Amniotic stem cell (primary cell): Measurements from ENCODE around the gene APEH.
A peak's percentile ranks its signal among the peaks of the same experiment; 100 is the strongest.
"Not testable (repeated sequence)": the region's sequence is repeated elsewhere in the genome, so short reads cannot be mapped to it uniquely, and the experiment has no call there.

Source experiments
- DNase-seq: peaks from one replicate; lab custom pipeline; 2025; lab: John Stamatoyannopoulos, UW

Gene APEH

GRCh38 chr3:49690856-49691255 is 16.7 kb downstream of the APEH start:
- DNase-seq, result not testable (repeated sequence)

GRCh38 chr3:49691481-49691880 is 17.3 kb downstream of the APEH start:
- not testable (repeated sequence) for DNase-seq

DNA sequence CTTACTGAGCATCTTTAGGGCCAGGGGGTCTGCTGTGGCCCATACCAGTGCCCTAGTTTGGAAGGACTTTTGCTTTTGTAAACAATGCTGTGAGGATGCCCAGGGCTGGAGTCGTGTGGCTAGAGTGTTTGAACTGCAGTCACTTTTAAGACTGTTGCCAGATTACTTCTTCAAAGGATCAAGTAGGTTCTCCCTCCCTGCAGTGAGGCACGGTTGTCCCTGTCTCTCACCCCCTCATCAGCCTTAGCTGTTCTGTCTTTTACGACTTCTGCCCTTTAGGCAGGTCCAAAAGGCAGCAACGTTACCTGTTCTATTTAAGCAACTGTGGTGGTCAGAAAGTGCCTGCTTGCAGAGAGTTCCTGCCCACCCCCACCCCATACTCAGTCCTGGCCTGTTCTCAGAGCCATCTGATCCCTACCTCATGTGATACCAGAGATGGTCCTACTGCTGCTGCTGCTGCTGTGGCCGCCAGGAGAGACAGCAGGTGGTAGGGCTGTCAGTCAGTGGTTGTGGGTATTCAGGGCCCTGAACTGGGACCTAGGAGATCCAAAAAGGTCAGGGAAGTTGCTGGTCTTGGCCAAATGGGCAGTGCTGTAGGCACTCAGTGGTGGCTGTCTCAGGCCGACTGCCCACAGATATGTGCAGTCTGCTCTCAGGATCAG is 20.4 kb downstream of the APEH start:
- not testable (repeated sequence) for DNase-seq

GRCh38 chr3:49695350-49696015 is 21.3 kb downstream of the APEH start:
- DNase-seq, result not testable (repeated sequence)

DNA sequence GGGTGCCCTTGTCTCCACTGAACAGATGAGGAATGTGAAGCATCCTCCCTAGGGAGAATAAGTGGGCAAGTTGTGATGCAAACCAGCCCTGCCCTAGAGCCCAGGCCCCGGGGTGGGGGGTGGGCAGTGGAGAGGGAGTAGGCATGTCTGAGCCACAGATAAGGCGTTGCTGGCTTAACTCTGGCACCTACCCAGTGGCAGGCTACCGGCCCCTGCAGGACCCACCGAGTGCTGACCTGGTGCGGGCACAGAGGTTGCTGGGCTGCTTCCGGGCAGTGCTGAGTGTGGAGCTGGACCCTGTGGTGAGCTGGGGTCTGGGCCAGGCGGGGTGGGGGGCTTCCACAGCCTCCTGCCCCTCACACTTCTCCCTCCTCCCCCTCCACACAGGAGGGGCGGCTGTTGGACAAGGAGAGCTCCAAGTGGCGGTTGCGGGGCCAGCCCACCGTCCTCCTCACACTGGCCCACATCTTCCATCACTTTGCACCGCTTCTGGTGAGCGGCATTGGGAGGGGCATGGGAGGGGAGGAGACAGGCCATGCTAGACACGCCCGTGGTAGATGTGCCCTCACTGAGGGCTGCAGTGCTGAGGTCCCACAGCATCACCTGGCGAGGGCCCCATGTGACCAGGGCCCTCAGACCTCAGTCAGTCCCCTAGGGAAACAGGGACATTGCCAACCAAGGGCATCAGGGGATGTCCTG is 25.3 kb downstream of the APEH start:
- no peak for DNase-seq

GRCh38 chr3:49700014-49700413 is 25.9 kb downstream of the APEH start:
- no peak for DNase-seq

DNA sequence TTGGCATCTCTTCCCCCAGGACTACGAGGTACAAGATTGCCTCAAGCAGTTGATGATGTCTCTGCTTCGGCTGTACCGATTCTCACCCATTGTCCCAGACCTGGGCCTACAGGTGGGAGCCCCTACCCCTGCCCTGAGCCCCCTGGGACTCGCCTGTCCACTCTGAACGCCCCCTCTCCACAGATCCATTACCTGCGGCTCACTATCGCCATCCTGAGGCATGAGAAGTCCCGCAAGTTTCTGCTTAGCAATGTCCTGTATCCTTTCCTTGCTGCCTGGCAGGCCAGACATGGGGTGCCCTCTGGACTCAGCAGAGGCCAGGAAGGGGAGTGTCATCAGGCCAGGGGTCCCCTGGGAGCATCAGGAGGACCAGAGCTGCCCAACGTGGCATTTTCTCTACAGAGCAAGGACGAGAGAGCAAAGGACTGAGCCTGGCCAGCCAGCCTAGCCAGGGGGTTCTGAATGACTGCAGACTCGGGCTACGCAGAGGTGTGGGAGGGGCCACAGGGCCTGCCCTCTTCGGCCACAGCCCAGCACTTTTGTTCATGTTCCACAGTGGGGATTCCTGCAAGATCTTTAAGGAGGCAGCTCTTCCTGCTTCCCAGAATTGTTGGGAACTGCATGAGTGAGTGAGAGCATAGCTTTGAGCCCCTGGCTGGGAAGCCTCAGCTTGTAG is 26.4 kb downstream of the APEH start:
- no peak for DNase-seq

DNA sequence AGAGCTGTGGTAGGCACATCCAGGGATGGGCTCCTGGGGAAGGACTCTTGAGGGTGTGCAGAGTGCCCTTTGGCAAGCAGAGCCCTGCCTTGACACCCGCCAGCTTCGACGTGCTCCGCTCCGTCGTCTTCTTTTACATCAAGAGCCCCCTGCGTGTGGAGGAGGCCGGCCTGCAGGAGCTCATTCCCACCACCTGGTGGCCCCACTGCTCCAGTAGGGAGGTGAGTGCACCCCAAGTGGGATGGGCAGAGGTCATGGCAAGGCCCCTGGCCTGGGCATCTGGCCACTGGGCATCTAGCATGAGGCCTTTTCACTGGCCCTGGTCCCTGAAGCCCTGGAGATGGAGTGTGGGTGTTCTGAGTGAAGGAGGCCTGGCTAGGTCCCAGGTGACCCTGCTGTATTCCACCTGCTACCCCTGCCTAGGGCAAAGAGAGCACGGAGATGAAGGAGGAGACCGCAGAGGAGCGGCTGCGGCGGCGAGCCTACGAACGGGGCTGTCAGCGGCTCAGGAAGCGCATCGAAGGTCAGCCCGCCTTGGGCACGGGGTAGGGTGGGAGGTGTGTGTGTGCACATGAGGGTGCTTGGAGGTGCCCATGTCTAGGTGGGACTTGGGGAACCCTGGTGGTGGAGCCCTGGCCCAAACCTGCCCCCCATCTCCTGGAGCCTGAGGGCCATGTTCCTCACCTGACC is 27.4 kb downstream of the APEH start:
- no peak for DNase-seq

GRCh38 chr3:49702672-49703071 is 28.5 kb downstream of the APEH start:
- no peak for DNase-seq

DNA sequence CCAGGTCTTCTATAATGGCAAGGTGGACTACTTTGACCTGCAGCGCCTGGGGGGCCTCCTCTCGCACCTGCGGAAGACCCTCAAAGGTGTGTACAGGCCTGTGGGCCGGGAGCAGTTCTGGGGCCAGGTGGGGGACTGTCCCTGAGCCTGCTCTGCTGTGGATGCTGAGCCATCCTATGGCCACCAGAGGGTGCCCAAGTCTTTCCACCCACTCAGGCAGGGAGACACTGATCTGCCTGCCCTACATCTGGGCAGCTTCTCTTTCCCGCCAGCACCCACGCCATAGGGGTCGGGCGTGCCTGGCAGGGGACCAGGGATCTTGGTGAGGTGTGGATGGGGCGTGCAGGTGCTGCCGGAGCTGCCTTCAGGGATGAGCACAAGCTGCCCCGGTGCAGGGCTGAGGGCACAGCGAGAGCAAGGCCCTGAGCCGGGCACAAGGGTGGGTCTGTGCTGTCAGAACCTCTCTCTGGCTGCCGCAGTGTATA is 29.3 kb downstream of the APEH start:
- peak; percentile 30 for DNase-seq

DNA sequence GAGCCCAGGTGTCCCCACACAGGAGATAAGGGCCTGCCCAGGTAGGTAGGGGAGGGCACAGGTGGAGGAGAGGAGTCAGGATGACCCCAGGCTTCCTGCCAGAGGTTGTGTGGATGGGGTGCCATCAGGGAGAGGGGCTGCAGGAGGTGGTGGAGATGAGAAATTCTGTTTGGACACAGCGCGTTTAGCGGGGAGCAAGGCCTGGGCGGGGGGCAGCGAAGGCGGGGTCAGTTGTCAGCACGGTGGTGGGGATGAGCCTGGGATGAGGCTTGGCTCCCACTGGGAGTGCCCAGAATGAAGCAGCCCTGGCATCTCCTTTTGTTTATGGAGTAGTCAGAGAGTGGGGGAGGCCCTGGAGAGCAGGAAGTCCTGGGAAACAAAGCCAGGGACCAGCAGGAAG is 29.8 kb downstream of the APEH start:
- DNase-seq, result no peak

GRCh38 chr3:49704629-49705028 is 30.5 kb downstream of the APEH start:
- no peak for DNase-seq

DNA sequence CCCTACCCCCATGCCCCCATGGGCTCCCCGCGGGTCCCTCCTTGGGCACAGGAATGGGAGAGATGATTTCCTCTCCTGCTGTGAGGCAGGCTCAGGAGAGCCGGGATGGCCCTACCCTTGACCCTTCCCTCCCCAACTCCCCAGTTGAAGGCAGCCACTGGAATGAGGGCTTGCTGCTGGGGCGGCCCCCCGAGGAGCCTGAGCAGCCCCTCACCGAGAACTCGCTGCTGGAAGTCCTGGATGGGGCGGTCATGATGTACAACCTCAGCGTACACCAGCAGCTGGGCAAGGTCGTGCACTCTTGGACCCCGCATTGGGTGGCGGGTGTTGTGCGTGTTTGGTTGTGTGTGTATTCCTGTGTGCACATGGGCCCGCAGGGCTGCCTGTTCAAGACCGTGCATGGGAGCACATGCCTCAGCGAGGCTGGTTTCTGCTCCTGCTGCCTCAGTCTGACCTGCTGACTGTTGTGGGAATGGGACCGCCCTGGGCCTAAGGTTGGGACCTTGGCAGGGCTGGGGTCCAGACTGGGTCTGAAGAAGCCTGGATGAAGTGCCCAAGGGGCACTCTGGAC is 31.3 kb downstream of the APEH start:
- DNase-seq, result no peak

DNA sequence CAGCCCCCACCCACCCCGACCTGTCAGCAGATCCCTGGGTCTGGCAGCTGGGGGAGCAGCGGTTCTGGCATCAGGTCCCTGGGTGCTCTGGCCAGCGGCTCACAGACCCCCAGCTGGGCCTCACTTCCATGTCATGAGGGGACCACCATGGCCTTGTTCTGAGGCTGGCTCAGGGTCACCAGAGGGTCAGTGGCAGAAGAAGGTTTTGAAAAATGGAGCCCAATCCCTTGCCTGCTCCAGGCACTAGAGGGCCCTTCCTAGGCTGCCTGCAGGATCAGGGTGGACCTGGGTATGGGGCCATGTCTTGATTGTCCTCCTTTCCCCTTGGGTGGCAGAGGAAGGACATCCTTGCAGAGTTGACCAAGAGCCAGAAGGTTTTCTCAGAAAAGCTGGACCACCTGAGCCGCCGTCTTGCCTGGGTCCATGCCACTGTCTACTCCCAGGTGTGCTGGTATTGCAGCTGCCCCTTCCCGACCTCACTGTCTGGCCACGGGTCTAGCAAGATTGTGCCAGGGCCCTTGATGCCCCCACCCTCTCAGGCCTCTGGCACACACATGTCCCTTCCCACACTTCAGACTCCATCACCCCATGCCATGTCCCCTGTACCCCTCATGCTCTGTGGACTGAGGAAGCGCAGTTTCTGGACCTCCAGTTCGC is 32.4 kb downstream of the APEH start:
- no peak for DNase-seq

- DNase-seq, result no peak
Measured at GRCh38 chr3:49707113-49707480, 32.9 kb downstream of the APEH start.

DNA sequence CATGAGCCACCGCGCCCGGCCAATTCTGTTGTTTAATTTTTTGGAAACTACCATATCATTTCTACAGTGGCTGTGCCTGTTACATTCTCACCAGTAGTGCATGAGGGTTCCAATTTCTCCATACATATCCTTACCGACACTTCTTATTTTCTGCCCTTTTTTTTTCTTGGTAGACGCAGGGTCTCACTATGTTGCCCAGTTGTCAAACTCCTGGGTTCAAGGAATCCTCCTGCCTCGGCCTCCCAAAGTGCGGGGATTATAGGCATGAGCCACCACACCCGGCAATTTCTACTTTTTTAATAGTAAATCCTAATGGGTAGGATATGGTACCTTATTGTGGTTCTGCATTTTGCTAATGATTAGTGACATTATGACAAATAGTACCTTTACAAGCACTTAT is 35.7 kb downstream of the APEH start:
- no peak for DNase-seq

GRCh38 chr3:49711489-49711888 is 37.3 kb downstream of the APEH start:
- DNase-seq, result no peak

GRCh38 chr3:49712166-49712565 is 38.0 kb downstream of the APEH start:
- no peak for DNase-seq

DNA sequence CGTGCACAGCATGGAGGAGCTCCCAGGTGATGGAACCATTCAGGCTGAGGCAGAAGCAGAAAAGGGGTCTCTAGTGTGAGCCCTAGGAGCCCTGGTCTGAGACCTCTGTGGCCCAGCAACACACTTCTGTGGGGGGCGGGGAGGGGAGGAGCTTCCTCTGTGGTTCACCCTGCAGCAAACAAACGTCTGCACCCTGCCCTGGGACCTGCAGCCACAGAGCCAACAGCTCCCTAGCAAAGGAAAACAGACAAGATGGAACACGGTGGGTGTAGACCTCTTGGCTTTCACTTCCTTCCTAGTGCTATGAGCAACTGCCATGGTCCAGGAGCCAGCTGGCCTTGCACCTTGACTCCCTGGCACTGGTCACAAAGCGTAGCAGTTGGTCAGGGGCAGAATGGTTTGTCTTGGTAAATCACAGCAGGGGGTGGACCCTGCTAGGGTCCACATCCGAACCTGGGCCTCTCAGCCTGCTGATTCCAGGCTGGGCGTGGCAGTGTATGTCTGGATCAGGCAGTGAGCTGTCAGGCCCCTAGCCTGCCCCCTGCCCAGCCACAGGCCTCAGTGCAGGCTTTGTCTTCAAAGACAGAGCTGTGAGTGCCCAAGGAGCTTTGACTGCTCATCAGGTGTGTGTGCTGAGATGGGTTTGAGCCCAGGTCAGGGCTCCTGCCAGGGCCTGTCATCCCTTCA is 38.6 kb downstream of the APEH start:
- DNase-seq, result no peak

GRCh38 chr3:49713336-49714105 is 39.4 kb downstream of the APEH start:
- no peak for DNase-seq
